ENCODE measurements around the gene DNMT3L. TPM values are rescaled to one million over a fixed set of nuclear protein-coding genes. Genes with fewer than 3 reads are reported as not detected.

Gene DNMT3L
- total RNA-seq, 4 donors from 2014 or later, result not detected

GRCh38 chr21:44288251-44289110 is 26.8 kb upstream of the DNMT3L start:
- Histone ChIP-seq H3K9me3 (no peaks in the 10 kb centered on the region), H3K4me1 (peaks cover 0 to 12% (median 8%) of the 10 kb centered on the region in 4 donors), H3K27ac (replicated peaks in 1 of 4) (no peak overlapping the region), H3K36me3 (no peaks in the 10 kb centered on the region), H3K4me3 (no peak overlapping the region), H3K27me3 (peaks cover 0 to 72% (median 9%) of the 10 kb centered on the region in 4 donors)
- intact Hi-C loops (cut with DNase I), result no loop called here
- 96% methylated on average over 14 of the region's 23 CpGs for WGBS
- TF ChIP-seq CTCF (IDR thresholded peaks at IDR 0.05) (no peak), POLR2AphosphoS5 (IDR thresholded peaks at IDR 0.05) (no peak), POLR2A (IDR thresholded peaks at IDR 0.05; ENCODE audit: low read depth) (no peak), EP300 (IDR thresholded peaks at IDR 0.05) (no peak)
- DNase-seq (ENCODE audit: extremely low spot score), result no peak

GRCh38 chr21:44286716-44287632 is 25.3 kb upstream of the DNMT3L start:
- Histone ChIP-seq H3K4me3 (no peak overlapping the region), H3K4me1 (peaks cover 0 to 12% (median 8%) of the 10 kb centered on the region in 4 donors), H3K27me3 (peaks cover 0 to 58% (median 9%) of the 10 kb centered on the region in 4 donors), H3K36me3 (no peaks in the 10 kb centered on the region), H3K9me3 (no peaks in the 10 kb centered on the region), H3K27ac (replicated peaks in 1 of 4) (no peak overlapping the region)
- TF ChIP-seq POLR2A (IDR thresholded peaks at IDR 0.05; ENCODE audit: low read depth) (no peak), EP300 (IDR thresholded peaks at IDR 0.05) (no peak), CTCF (IDR thresholded peaks at IDR 0.05) (no peak), POLR2AphosphoS5 (IDR thresholded peaks at IDR 0.05) (no peak)
- no peak for DNase-seq (ENCODE audit: extremely low spot score)
- intact Hi-C loops (cut with DNase I), result no loop called here
- 44% methylated on average over 4 of the region's 31 CpGs for WGBS

- H3K4me3 ChIP-seq, result peak overlapping the region; percentile 22 to 42 (median 27)
- 100% methylated on average over 1 of the region's 21 CpGs for WGBS
- peaks cover 0 to 12% (median 8%) of the 10 kb centered on the region in 4 donors for H3K4me1 ChIP-seq
- no peaks in the 10 kb centered on the region for H3K36me3 ChIP-seq
- H3K27me3 ChIP-seq, result peaks cover 0 to 58% (median 9%) of the 10 kb centered on the region in 4 donors
- no peak overlapping the region for H3K27ac ChIP-seq (replicated peaks in 1 of 4)
- intact Hi-C loops (cut with DNase I), result no loop called here
- no peaks in the 10 kb centered on the region for H3K9me3 ChIP-seq
- no peak for DNase-seq (ENCODE audit: extremely low spot score)
- TF ChIP-seq POLR2AphosphoS5 (IDR thresholded peaks at IDR 0.05) (no peak), EP300 (IDR thresholded peaks at IDR 0.05) (no peak), POLR2A (IDR thresholded peaks at IDR 0.05; ENCODE audit: low read depth) (no peak), CTCF (IDR thresholded peaks at IDR 0.05) (no peak)
Observed at GRCh38 chr21:44286086-44286715, 24.5 kb upstream of the DNMT3L start.

GRCh38 chr21:44285138-44285992 is 23.7 kb upstream of the DNMT3L start, which contains the start of gene AIRE:
Gene AIRE (plus strand): TSS chr21:44285876. CDS start chr21:44286007, 131 bp downstream.
- TF ChIP-seq POLR2AphosphoS5 (IDR thresholded peaks at IDR 0.05) (no peak), POLR2A (IDR thresholded peaks at IDR 0.05; ENCODE audit: low read depth) (no peak), CTCF (IDR thresholded peaks at IDR 0.05) (no peak), EP300 (IDR thresholded peaks at IDR 0.05) (no peak)
- 45% methylated on average over 27 of the region's 56 CpGs for WGBS
- H3K27me3 ChIP-seq, result peaks cover 0 to 58% (median 9%) of the 10 kb centered on the region in 4 donors
- H3K4me1 ChIP-seq, result peaks cover 0 to 12% (median 8%) of the 10 kb centered on the region in 4 donors
- H3K4me3 ChIP-seq, result peak within 1 kb of the TSS; percentile 22 to 42 (median 27)
- intact Hi-C loops (cut with DNase I), result no loop called here
- DNase-seq (ENCODE audit: extremely low spot score), result no peak
- no peaks in the 10 kb centered on the region for H3K9me3 ChIP-seq
- H3K27ac ChIP-seq (replicated peaks in 1 of 4), result no peak within 1 kb of the TSS
- no peaks in the 10 kb centered on the region for H3K36me3 ChIP-seq
